ENCODE data around the gene KIZ. TPM values are rescaled to one million over a fixed set of nuclear protein-coding genes. Genes with fewer than 3 reads are reported as not detected.

The KIZ gene
- total RNA-seq, 4 donors from 2014 or later = 23.2 to 58.7 (median 28.3) TPM

- H3K36me3 ChIP-seq = no peaks in the 10 kb centered on the region
- TF ChIP-seq CTCF (IDR thresholded peaks at IDR 0.05) = no peak
- TF ChIP-seq POLR2A (IDR thresholded peaks at IDR 0.05) = no peak
- H3K27ac ChIP-seq = no peak overlapping the region
- no peaks in the 10 kb centered on the region for H3K9me3 ChIP-seq
- no peaks in the 10 kb centered on the region for H3K4me1 ChIP-seq
- no peak overlapping the region for H3K4me3 ChIP-seq
- intact Hi-C loops (cut with DNase I; ENCODE audit: low total_unique reads) = no loop called here
- H3K27me3 ChIP-seq = no peaks in the 10 kb centered on the region
- no peak for DNase-seq
These were observed 21.7 kb downstream of the KIZ start for GRCh38 chr20:21147593-21147992.

GRCh38 chr20:21149344-21149743 is 23.5 kb downstream of the KIZ start:
- Histone ChIP-seq H3K36me3 (no peaks in the 10 kb centered on the region), H3K4me3 (no peak overlapping the region), H3K9me3 (no peaks in the 10 kb centered on the region), H3K4me1 (no peaks in the 10 kb centered on the region), H3K27ac (no peak overlapping the region), H3K27me3 (no peaks in the 10 kb centered on the region)
- no peak for TF ChIP-seq CTCF (IDR thresholded peaks at IDR 0.05)
- no peak for DNase-seq
- intact Hi-C loops (cut with DNase I; ENCODE audit: low total_unique reads) = no loop called here

- Histone ChIP-seq H3K27ac (no peak overlapping the region), H3K36me3 (no peaks in the 10 kb centered on the region), H3K4me1 (no peaks in the 10 kb centered on the region), H3K4me3 (no peak overlapping the region), H3K27me3 (no peaks in the 10 kb centered on the region), H3K9me3 (no peaks in the 10 kb centered on the region)
- DNase-seq = no peak
- intact Hi-C loops (cut with DNase I; ENCODE audit: low total_unique reads) = no loop called here
- TF ChIP-seq CTCF (IDR thresholded peaks at IDR 0.05) = no peak
- no peak for TF ChIP-seq POLR2A (IDR thresholded peaks at IDR 0.05)
These were observed 25.9 kb downstream of the KIZ start for GRCh38 chr20:21151791-21152190.

GRCh38 chr20:21154692-21155091 is 28.8 kb downstream of the KIZ start:
- no peak for TF ChIP-seq POLR2A (IDR thresholded peaks at IDR 0.05)
- TF ChIP-seq CTCF (IDR thresholded peaks at IDR 0.05) = no peak
- Histone ChIP-seq H3K9me3 (no peaks in the 10 kb centered on the region), H3K4me3 (no peak overlapping the region), H3K27me3 (no peaks in the 10 kb centered on the region), H3K4me1 (no peaks in the 10 kb centered on the region), H3K27ac (no peak overlapping the region), H3K36me3 (no peaks in the 10 kb centered on the region)
- DNase-seq = no peak
- intact Hi-C loops (cut with DNase I; ENCODE audit: low total_unique reads) = no loop called here

GRCh38 chr20:21155268-21155667 is 29.4 kb downstream of the KIZ start:
- TF ChIP-seq CTCF (IDR thresholded peaks at IDR 0.05) = no peak
- TF ChIP-seq POLR2A (IDR thresholded peaks at IDR 0.05) = no peak
- no peak overlapping the region for H3K27ac ChIP-seq
- DNase-seq = no peak
- H3K4me1 ChIP-seq = no peaks in the 10 kb centered on the region
- no peaks in the 10 kb centered on the region for H3K9me3 ChIP-seq
- no peak overlapping the region for H3K4me3 ChIP-seq
- intact Hi-C loops (cut with DNase I; ENCODE audit: low total_unique reads) = no loop called here
- no peaks in the 10 kb centered on the region for H3K27me3 ChIP-seq
- no peaks in the 10 kb centered on the region for H3K36me3 ChIP-seq
